ENCODE data around the gene ARFGAP3. TPM values are rescaled to one million over a fixed set of nuclear protein-coding genes. Genes with fewer than 3 reads are reported as not detected.

The ARFGAP3 gene
- total RNA-seq, 1 experiment from 2014 or later = 27.0 TPM

- no TSS peak for BruUV-seq (replicated peaks)
- ATAC-seq (no peak), DNase-seq (ENCODE audit: low read depth, low spot score) (no peak)
- no peaks in the 10 kb centered on the region for H3K27me3 ChIP-seq (ENCODE audit: control insufficient read depth, insufficient read depth, low read length)
- in situ Hi-C loops (cut with HindIII; ENCODE audit: low pct_unique_long_range_greater_than_20kb, low sequenced_read_pairs) (no loop called here), intact Hi-C loops (cut with micrococcal nuclease; ENCODE audit: unreplicated experiment) (no loop called here)
- ChIA-PET CTCF (no interaction called here), POLR2A (interaction anchor here (0.7 kb wide), 1 partner anchor 976 kb away, joined by 3 read pairs; no protein-coding TSS in a partner anchor)
- H3K9me3 ChIP-seq (ENCODE audit: control insufficient read depth, insufficient read depth, low read depth, low read length) = no peaks in the 10 kb centered on the region
- H3K27ac ChIP-seq (ENCODE audit: low read length) = no peak overlapping the region
- peaks cover 3% of the 10 kb centered on the region; the same call in 1 of the 2 replicates for H3K36me3 ChIP-seq (ENCODE audit: control insufficient read depth, insufficient read depth, low read length)
- H3K4me3 ChIP-seq (ENCODE audit: low read depth in 2 of 2, low read length in 2 of 2) = no peak overlapping the region
- H3K4me1 ChIP-seq (ENCODE audit: control insufficient read depth, insufficient read depth, low read length) = no peaks in the 10 kb centered on the region
- TF ChIP-seq TCF7L2 (IDR thresholded peaks at IDR 0.05; ENCODE audit: low read depth, low read length) (no peak), SIN3A (IDR thresholded peaks at IDR 0.05; ENCODE audit: borderline replicate concordance, insufficient read depth, low read depth, low read length) (no peak), POLR2AphosphoS5 (IDR thresholded peaks at IDR 0.05; ENCODE audit: low read depth, low read length) (no peak)
- TF ChIP-seq, protein P1, sequence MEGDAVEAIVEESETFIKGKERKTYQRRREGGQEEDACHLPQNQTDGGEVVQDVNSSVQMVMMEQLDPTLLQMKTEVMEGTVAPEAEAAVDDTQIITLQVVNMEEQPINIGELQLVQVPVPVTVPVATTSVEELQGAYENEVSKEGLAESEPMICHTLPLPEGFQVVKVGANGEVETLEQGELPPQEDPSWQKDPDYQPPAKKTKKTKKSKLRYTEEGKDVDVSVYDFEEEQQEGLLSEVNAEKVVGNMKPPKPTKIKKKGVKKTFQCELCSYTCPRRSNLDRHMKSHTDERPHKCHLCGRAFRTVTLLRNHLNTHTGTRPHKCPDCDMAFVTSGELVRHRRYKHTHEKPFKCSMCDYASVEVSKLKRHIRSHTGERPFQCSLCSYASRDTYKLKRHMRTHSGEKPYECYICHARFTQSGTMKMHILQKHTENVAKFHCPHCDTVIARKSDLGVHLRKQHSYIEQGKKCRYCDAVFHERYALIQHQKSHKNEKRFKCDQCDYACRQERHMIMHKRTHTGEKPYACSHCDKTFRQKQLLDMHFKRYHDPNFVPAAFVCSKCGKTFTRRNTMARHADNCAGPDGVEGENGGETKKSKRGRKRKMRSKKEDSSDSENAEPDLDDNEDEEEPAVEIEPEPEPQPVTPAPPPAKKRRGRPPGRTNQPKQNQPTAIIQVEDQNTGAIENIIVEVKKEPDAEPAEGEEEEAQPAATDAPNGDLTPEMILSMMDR (IDR thresholded peaks at IDR 0.05) = no peak
- TF ChIP-seq, protein P2, sequence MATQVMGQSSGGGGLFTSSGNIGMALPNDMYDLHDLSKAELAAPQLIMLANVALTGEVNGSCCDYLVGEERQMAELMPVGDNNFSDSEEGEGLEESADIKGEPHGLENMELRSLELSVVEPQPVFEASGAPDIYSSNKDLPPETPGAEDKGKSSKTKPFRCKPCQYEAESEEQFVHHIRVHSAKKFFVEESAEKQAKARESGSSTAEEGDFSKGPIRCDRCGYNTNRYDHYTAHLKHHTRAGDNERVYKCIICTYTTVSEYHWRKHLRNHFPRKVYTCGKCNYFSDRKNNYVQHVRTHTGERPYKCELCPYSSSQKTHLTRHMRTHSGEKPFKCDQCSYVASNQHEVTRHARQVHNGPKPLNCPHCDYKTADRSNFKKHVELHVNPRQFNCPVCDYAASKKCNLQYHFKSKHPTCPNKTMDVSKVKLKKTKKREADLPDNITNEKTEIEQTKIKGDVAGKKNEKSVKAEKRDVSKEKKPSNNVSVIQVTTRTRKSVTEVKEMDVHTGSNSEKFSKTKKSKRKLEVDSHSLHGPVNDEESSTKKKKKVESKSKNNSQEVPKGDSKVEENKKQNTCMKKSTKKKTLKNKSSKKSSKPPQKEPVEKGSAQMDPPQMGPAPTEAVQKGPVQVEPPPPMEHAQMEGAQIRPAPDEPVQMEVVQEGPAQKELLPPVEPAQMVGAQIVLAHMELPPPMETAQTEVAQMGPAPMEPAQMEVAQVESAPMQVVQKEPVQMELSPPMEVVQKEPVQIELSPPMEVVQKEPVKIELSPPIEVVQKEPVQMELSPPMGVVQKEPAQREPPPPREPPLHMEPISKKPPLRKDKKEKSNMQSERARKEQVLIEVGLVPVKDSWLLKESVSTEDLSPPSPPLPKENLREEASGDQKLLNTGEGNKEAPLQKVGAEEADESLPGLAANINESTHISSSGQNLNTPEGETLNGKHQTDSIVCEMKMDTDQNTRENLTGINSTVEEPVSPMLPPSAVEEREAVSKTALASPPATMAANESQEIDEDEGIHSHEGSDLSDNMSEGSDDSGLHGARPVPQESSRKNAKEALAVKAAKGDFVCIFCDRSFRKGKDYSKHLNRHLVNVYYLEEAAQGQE (IDR thresholded peaks at IDR 0.05; ENCODE audit: insufficient read depth in 1 of 2, low read depth in 2 of 2, low read length in 1 of 2) = no peak
Observed at GRCh38 chr22:42836026-42836425, 21.0 kb downstream of the ARFGAP3 start.

DNA sequence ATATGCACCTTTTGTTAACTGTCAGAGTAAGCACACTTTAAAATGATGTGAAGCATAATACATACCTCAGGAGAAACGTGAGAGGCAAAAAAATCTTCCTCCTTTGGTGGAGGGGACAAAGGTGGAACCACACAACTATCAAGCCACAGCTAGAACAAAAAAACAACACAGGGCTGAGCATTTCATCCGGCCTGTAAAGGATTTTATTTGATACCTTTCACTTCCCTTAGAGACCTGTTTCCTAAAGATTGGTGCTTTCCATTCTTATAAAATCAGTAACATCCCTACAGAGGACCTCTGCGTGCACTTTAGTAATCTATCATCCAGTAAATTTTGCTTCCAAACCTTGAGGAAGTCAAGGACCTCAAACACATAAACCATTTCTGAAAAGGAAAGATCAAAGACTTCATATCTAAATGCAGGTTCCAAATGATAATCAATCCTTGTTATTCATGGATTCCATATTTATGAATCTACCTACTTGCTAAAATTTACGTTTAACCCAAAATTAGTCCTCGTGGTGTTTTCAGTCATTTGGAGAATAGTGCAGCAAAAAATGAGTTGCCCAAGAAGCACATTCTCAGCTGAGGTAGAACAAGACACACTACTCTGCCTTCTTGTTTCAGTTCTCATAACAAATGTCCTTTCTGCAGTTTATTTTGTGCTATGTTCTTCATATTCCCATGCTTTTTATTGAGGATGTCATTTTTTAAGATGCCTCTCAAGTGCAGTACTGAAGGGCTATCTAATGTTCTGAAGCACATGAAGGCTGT, 22.7 kb downstream of the ARFGAP3 start:
- peaks cover 5% of the 10 kb centered on the region for H3K36me3 ChIP-seq (ENCODE audit: control insufficient read depth, insufficient read depth, low read length)
- CTCF ChIA-PET = no interaction called here
- ATAC-seq (no peak), DNase-seq (ENCODE audit: low read depth, low spot score) (no peak)
- intact Hi-C loops (cut with micrococcal nuclease; ENCODE audit: unreplicated experiment) (no loop called here), in situ Hi-C loops (cut with HindIII; ENCODE audit: low pct_unique_long_range_greater_than_20kb, low sequenced_read_pairs) (no loop called here)
- no TSS peak for BruUV-seq (replicated peaks)
- H3K4me1 ChIP-seq (ENCODE audit: control insufficient read depth, insufficient read depth, low read length) = no peaks in the 10 kb centered on the region
- H3K9me3 ChIP-seq (ENCODE audit: control insufficient read depth, insufficient read depth, low read depth, low read length) = no peaks in the 10 kb centered on the region
- POLR2A ChIA-PET = no interaction called here
- no peaks in the 10 kb centered on the region for H3K27me3 ChIP-seq (ENCODE audit: control insufficient read depth, insufficient read depth, low read length)
- H3K4me3 ChIP-seq (ENCODE audit: low read depth in 2 of 2, low read length in 2 of 2) = no peak overlapping the region
- H3K27ac ChIP-seq (ENCODE audit: low read length) = no peak overlapping the region
- TF ChIP-seq POLR2AphosphoS5 (IDR thresholded peaks at IDR 0.05; ENCODE audit: low read depth, low read length) (no peak), TCF7L2 (IDR thresholded peaks at IDR 0.05; ENCODE audit: low read depth, low read length) (no peak), SIN3A (IDR thresholded peaks at IDR 0.05; ENCODE audit: borderline replicate concordance, insufficient read depth, low read depth, low read length) (no peak)
- TF ChIP-seq, protein P1 (IDR thresholded peaks at IDR 0.05) = no peak
- TF ChIP-seq, protein P2 (IDR thresholded peaks at IDR 0.05; ENCODE audit: insufficient read depth in 1 of 2, low read depth in 2 of 2, low read length in 1 of 2) = no peak
